Loucy (cell line): Measurements from ENCODE around the gene ADGRD1.

ENCODE experiments used
- H2AFZ ChIP-seq: fragments of 200-600 bp; sonication (generic); 2 replicates; pipeline ENCODE4 v1.6.0; 2016; ENCODE audit warnings: antibody characterized with exemption, mild to moderate bottlenecking, low read length, moderate library complexity
- H3F3A ChIP-seq: fragments of 200-600 bp; 2 replicates; pipeline ENCODE4 v1.6.0; 2016; ENCODE audit warnings: antibody characterized with exemption, low read depth, mild to moderate bottlenecking
- H3K27me3 ChIP-seq: fragments of 200-600 bp; sonication (generic); 2 replicates; pipeline ENCODE4 v1.6.1; 2014; ENCODE audit warnings: low read length, mild to moderate bottlenecking; ENCODE audit not compliant: insufficient read depth, poor library complexity, severe bottlenecking
- H3K36me3 ChIP-seq: fragments of 200-600 bp; sonication (generic); 2 replicates; pipeline ENCODE4 v1.6.1; 2016; ENCODE audit warnings: low read length; ENCODE audit not compliant: insufficient read depth
- H3K4me1 ChIP-seq: fragments of 200-600 bp; sonication (generic); 2 replicates; pipeline ENCODE4 v1.5.1; 2014; ENCODE audit warnings: low read length, mild to moderate bottlenecking; ENCODE audit not compliant: insufficient read depth, poor library complexity, severe bottlenecking
- H3K4me2 ChIP-seq: fragments of 200-600 bp; sonication (generic); 2 replicates; pipeline ENCODE4 v1.6.0; 2014; ENCODE audit warnings: antibody characterized with exemption, low read length, low read depth, mild to moderate bottlenecking; ENCODE audit not compliant: poor library complexity, severe bottlenecking
- H3K4me3 ChIP-seq: fragments of 200-600 bp; sonication (generic); 2 replicates; pipeline ENCODE4 v1.5.1; 2014; ENCODE audit warnings: low read length, mild to moderate bottlenecking, mixed read lengths; ENCODE audit not compliant: poor library complexity, severe bottlenecking
- H3K79me2 ChIP-seq: fragments of 200-600 bp; sonication (generic); 2 replicates; pipeline ENCODE4 v1.6.1; 2014; ENCODE audit warnings: low read length; ENCODE audit not compliant: insufficient read depth
- H3K9ac ChIP-seq: fragments of 200-600 bp; sonication (generic); 2 replicates; pipeline ENCODE4 v1.6.0; 2014; ENCODE audit warnings: mild to moderate bottlenecking, low read depth, low read length, moderate library complexity; ENCODE audit not compliant: poor library complexity, severe bottlenecking
- H3K9me2 ChIP-seq: fragments of 200-600 bp; sonication (generic); replicated peaks from 2 replicates; pipeline ENCODE4 v1.6.1; 2016; ENCODE audit warnings: low read depth, low read length, mixed read lengths
- H3K9me3 ChIP-seq: fragments of 200-600 bp; sonication (generic); 2 replicates; pipeline ENCODE4 v1.6.1; 2014; ENCODE audit warnings: mild to moderate bottlenecking, antibody characterized with exemption, low read length, low read depth; ENCODE audit not compliant: insufficient read depth
- H4K20me1 ChIP-seq: fragments of 200-600 bp; sonication (generic); 2 replicates; pipeline ENCODE4 v1.6.0; 2014; ENCODE audit warnings: antibody characterized with exemption, low read length, mild to moderate bottlenecking; ENCODE audit not compliant: insufficient read depth, poor library complexity, severe bottlenecking
- EZH2phosphoT487 ChIP-seq: fragments of 200-600 bp; IDR thresholded peaks from 2 replicates; pipeline ENCODE4 v1.6.1; 2018; ENCODE audit warnings: antibody characterized with exemption, mild to moderate bottlenecking, moderate library complexity, borderline replicate concordance
- TF ChIP-seq, protein P1 (sequence below): fragments of 200-600 bp; sonication (generic); conservative IDR thresholded peaks from 2 replicates; pipeline ENCODE4 v1.5.1; 2014; ENCODE audit warnings: mild to moderate bottlenecking, antibody characterized with exemption, low read length

ADGRD1 gene

DNA sequence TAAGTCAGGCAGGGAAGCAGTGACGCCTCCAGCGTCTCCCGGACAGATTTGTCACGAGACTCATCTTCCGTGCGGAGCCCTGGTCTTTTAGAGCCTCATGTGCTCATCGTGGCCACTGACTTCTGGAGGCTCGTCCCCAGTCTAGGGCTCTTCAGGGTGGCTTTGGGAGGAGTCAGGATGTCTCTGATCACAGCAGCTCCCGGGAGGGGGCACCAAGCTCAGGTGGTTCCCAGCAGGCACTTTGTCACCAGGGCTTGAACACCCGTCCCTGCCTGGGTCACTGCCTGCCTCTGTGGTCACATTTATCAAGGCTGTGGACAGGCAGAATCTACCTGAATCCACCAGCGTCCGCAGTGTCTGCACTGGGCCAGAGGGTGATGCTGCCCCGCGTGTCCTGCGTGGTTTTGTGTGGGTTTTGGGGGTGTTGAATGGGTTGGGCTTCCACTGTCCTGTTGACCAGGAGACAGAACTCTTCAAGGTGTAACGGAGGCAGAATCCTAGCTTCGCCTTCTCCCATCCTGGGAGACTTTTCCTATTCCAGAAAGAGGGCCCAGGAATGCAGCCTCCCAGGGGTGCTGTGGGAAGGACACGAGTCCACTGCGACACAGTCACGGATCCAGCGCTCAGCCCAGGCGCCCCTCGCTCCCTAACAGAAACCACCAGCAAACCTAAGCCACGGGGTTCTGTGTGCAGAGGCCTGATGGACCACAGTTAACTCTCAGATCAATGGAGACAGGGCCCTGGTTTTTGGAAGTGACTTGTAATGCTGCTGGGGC, 132.3 kb downstream of the ADGRD1 start:
- TF ChIP-seq, protein P1, sequence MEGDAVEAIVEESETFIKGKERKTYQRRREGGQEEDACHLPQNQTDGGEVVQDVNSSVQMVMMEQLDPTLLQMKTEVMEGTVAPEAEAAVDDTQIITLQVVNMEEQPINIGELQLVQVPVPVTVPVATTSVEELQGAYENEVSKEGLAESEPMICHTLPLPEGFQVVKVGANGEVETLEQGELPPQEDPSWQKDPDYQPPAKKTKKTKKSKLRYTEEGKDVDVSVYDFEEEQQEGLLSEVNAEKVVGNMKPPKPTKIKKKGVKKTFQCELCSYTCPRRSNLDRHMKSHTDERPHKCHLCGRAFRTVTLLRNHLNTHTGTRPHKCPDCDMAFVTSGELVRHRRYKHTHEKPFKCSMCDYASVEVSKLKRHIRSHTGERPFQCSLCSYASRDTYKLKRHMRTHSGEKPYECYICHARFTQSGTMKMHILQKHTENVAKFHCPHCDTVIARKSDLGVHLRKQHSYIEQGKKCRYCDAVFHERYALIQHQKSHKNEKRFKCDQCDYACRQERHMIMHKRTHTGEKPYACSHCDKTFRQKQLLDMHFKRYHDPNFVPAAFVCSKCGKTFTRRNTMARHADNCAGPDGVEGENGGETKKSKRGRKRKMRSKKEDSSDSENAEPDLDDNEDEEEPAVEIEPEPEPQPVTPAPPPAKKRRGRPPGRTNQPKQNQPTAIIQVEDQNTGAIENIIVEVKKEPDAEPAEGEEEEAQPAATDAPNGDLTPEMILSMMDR = no peak
- no peak for TF ChIP-seq EZH2phosphoT487
- no peak overlapping the region for H3K9ac ChIP-seq
- no peaks in the 10 kb centered on the region for H3K9me3 ChIP-seq
- no peaks in the 10 kb centered on the region for H4K20me1 ChIP-seq
- H3F3A ChIP-seq = no peaks in the 10 kb centered on the region
- no peak overlapping the region for H3K4me3 ChIP-seq
- H3K4me2 ChIP-seq = no peak overlapping the region
- no peaks in the 10 kb centered on the region for H3K79me2 ChIP-seq
- H3K4me1 ChIP-seq = no peaks in the 10 kb centered on the region
- H2AFZ ChIP-seq = no peak overlapping the region
- H3K36me3 ChIP-seq = no peaks in the 10 kb centered on the region
- H3K27me3 ChIP-seq = no peaks in the 10 kb centered on the region
- no peaks in the 10 kb centered on the region for H3K9me2 ChIP-seq

DNA sequence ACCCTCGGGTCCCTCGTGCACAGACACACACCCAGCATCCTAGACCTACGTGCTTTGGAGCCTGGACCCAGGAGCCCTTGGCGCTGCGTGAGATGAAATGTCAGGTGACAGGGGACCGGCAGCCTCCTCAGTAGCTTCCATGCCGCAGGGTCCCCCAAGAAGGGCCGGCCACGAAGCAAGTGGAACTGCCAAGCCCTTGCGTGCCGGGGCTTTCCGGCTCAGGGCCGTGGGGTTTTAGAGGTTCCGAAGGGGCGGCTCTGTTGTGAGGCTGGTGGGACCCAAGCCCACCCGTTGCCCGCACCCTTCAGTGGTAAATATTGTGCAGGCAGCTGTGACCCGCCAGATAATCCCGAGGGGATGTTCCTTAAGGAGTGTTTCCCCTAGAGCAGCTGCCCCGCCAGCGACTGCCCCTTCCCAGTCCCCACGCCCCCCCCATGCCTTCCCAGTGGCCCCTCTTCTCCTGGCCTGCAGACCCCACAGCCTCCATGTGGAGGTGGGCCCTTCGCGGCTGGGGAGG, 133.7 kb downstream of the ADGRD1 start:
- no peak for TF ChIP-seq EZH2phosphoT487
- TF ChIP-seq, protein P1 = no peak
- Histone ChIP-seq H2AFZ (no peak overlapping the region), H3F3A (no peaks in the 10 kb centered on the region), H3K4me1 (no peaks in the 10 kb centered on the region), H3K4me3 (no peak overlapping the region), H3K27me3 (no peaks in the 10 kb centered on the region), H3K9ac (no peak overlapping the region), H3K9me3 (no peaks in the 10 kb centered on the region), H3K36me3 (no peaks in the 10 kb centered on the region), H3K4me2 (no peak overlapping the region), H3K9me2 (no peaks in the 10 kb centered on the region), H3K79me2 (no peaks in the 10 kb centered on the region), H4K20me1 (no peaks in the 10 kb centered on the region)

DNA sequence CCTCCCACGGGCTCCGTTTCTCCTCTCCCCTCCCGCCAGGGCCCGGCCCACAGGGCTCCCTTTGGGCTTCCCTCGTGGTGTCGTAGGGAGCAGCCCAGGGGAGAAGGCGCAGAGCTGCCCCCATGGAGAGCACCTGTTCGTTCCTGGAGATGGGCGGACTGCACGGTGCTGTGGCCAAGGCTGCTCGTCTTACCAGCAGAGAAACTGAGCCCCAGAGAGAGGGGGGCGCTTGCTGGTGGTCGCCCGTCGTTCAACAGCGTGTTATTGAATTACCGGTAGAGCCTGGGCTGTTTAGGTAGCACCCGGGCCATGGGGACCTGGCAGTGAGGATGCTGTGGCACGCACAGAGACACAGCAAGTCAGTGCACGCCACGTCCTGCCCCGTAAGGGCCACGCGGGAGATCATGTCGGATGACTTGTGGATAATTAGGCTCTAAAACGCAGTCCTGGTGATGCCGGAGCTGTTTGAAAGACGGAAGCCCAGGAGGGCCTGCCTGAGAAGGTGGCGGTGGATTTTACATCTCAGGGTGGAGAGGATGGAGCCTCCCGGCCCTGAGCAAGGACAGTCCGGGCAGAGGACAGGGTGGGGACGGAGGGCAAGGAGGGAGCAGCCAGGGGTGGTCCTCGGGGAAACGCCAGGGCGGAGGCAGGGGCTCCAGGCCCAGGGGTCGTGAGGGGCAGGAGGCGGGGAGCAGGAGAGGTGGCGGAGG, 134.4 kb downstream of the ADGRD1 start:
- Histone ChIP-seq H3K9ac (no peak overlapping the region), H3K4me3 (no peak overlapping the region), H3K9me3 (no peaks in the 10 kb centered on the region), H3K9me2 (no peaks in the 10 kb centered on the region), H3K4me1 (no peaks in the 10 kb centered on the region), H3K79me2 (no peaks in the 10 kb centered on the region), H2AFZ (no peak overlapping the region), H3K4me2 (no peak overlapping the region), H4K20me1 (no peaks in the 10 kb centered on the region), H3K36me3 (no peaks in the 10 kb centered on the region), H3K27me3 (no peaks in the 10 kb centered on the region), H3F3A (no peaks in the 10 kb centered on the region)
- TF ChIP-seq, protein P1 = no peak
- no peak for TF ChIP-seq EZH2phosphoT487
